A673 (cell line): ENCODE measurements around the gene TEX44. TPM values are rescaled to one million over a fixed set of nuclear protein-coding genes. Genes with fewer than 3 reads are reported as not detected.

Experiments
- BruUV-seq: library from RNA; stranded (reverse); fragments of 400-500 nt; replicated peaks from 2 replicates; lab custom pipeline; 2021; lab: Mats Ljungman, UMichigan
- CTCF ChIA-PET: fragments of 300-600 bp; sonication (Branson Sonifier 250); formaldehyde crosslinking; loops from one replicate; lab custom pipeline; 2022; ENCODE audit warnings: antibody characterized with exemption; lab: Charles Lee
- POLR2A ChIA-PET: fragments of 300-600 bp; sonication (Branson Sonifier 250); formaldehyde crosslinking; loops from one replicate; lab custom pipeline; 2022; ENCODE audit warnings: antibody characterized with exemption; ENCODE audit not compliant: low non-redundant PET; lab: Charles Lee
- DNase-seq: peaks from one replicate; pipeline ENCODE4 v3.0.0-alpha.2; 2015; ENCODE audit warnings: low spot score
- H3K27ac ChIP-seq: fragments of 200-600 bp; sonication (generic); 2 replicates; pipeline ENCODE4 v1.5.1; 2016; ENCODE audit warnings: mixed run types, low read depth, mild to moderate bottlenecking, mixed read lengths, antibody characterized with exemption, low read length; ENCODE audit not compliant: poor library complexity, severe bottlenecking
- H3K27me3 ChIP-seq: fragments of 200-600 bp; sonication (generic); replicated peaks from 2 replicates; pipeline ENCODE4 v1.6.1; 2017; ENCODE audit warnings: mixed run types, low read depth, mild to moderate bottlenecking, mixed read lengths, antibody characterized with exemption, low read length; ENCODE audit not compliant: insufficient read depth, poor library complexity
- H3K36me3 ChIP-seq: fragments of 200-600 bp; sonication (generic); 2 replicates; pipeline ENCODE4 v1.6.1; 2016; ENCODE audit warnings: mixed run types, mild to moderate bottlenecking, mixed read lengths, antibody characterized with exemption, low read length; ENCODE audit not compliant: insufficient read depth, poor library complexity, severe bottlenecking
- H3K4me1 ChIP-seq: fragments of 200-600 bp; sonication (generic); 2 replicates; pipeline ENCODE4 v1.6.1; 2017; ENCODE audit warnings: mixed run types, mild to moderate bottlenecking, mixed read lengths, antibody characterized with exemption, low read length; ENCODE audit not compliant: insufficient read depth, poor library complexity, severe bottlenecking
- H3K4me3 ChIP-seq: fragments of 200-600 bp; sonication (generic); 2 replicates; pipeline ENCODE4 v1.5.1; 2016; ENCODE audit warnings: low read depth, mixed run types, mild to moderate bottlenecking, mixed read lengths, low read length; ENCODE audit not compliant: poor library complexity, severe bottlenecking
- H3K9me3 ChIP-seq: fragments of 200-600 bp; sonication (generic); 2 replicates; pipeline ENCODE4 v1.6.1; 2016; ENCODE audit warnings: mixed run types, low read depth, mild to moderate bottlenecking, mixed read lengths, antibody characterized with exemption, low read length; ENCODE audit not compliant: poor library complexity, severe bottlenecking
- EZH2 ChIP-seq: fragments of 200-600 bp; sonication (generic); IDR thresholded peaks from 2 replicates; pipeline ENCODE4 v1.6.1; 2017; ENCODE audit warnings: borderline replicate concordance, low read depth, mild to moderate bottlenecking, mixed read lengths, antibody characterized with exemption, low read length; ENCODE audit not compliant: poor library complexity, severe bottlenecking
- intact Hi-C: fragments of 100-400 bp; cut with micrococcal nuclease; formaldehyde crosslinking; loops from one replicate; pipeline ENCODE4 v1.10.0; 2022; ENCODE audit not compliant: unreplicated experiment
- total RNA-seq: library from RNA; stranded (reverse); gene quantifications from 2 replicates; pipeline ENCODE4 v1.2.3, GENCODE V29; 2021
- TF ChIP-seq, protein P1 (sequence below): fragments of 300-800, 200-600 bp; sonication (generic); conservative IDR thresholded peaks from 2 replicates; pipeline ENCODE4 v1.5.1; 2017; ENCODE audit warnings: low read depth, mild to moderate bottlenecking, antibody characterized with exemption, low read length, moderate library complexity, mixed read lengths

The TEX44 gene
- total RNA-seq, 1 experiment from 2014 or later, result not detected

DNA sequence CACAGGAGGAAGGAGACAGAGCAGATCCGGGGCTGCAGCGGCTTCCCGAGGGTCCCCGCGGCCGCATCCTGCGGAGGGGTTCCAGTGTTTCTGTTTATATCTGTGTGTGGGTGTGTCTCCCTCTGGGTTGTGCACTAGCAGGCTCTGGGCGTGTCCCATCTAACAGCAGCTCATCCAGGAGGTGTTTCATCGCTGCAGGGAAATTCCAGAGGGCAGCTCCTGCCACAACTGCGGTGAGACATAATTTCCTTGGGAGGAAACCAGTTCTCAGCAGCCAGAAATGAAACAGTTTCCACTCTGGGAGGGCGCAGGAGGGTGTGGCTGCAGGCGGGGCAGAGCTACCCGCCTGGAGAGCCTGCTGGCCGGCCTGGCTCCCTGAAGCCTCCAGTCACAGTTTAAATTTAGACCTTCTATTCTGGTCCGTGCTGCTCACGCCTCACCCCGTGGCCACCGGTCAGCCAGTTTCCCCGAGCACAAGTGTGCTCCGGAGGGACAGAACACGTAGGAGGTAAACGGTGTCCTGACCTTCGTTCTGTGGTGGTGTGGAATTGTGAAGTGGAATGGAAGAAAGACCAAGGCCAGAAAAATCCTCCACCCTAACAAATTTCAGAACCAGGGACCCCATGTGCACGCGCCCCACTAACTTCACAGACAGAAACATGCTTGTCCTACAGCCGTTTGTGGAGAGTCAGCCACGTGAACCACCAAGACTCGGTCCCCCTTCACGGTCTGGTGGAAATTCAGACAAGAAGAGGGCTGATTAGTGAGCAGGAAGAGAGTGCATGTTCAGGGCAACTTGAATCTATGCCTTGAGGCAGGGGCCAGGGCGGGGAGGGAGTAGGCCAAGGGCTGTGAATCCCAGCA lies 50.2 kb downstream of the TEX44 start:
- Histone ChIP-seq H3K27me3 (no peaks in the 10 kb centered on the region), H3K36me3 (no peaks in the 10 kb centered on the region), H3K27ac (no peak overlapping the region), H3K4me1 (no peaks in the 10 kb centered on the region), H3K9me3 (no peaks in the 10 kb centered on the region), H3K4me3 (peak overlapping the region; percentile 10)
- DNase-seq, result peak; percentile 56
- no TSS peak for BruUV-seq
- TF ChIP-seq, protein P1, sequence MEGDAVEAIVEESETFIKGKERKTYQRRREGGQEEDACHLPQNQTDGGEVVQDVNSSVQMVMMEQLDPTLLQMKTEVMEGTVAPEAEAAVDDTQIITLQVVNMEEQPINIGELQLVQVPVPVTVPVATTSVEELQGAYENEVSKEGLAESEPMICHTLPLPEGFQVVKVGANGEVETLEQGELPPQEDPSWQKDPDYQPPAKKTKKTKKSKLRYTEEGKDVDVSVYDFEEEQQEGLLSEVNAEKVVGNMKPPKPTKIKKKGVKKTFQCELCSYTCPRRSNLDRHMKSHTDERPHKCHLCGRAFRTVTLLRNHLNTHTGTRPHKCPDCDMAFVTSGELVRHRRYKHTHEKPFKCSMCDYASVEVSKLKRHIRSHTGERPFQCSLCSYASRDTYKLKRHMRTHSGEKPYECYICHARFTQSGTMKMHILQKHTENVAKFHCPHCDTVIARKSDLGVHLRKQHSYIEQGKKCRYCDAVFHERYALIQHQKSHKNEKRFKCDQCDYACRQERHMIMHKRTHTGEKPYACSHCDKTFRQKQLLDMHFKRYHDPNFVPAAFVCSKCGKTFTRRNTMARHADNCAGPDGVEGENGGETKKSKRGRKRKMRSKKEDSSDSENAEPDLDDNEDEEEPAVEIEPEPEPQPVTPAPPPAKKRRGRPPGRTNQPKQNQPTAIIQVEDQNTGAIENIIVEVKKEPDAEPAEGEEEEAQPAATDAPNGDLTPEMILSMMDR, result no peak
- TF ChIP-seq EZH2, result no peak
- intact Hi-C loops, result no loop called here
- POLR2A ChIA-PET, result no interaction called here
- CTCF ChIA-PET, result no interaction called here

GRCh38 chr2:231643495-231643888 lies 50.8 kb downstream of the TEX44 start:
- TF ChIP-seq EZH2, result no peak
- TF ChIP-seq, protein P1, result no peak
- no peaks in the 10 kb centered on the region for H3K36me3 ChIP-seq
- no peaks in the 10 kb centered on the region for H3K4me1 ChIP-seq
- CTCF ChIA-PET, result no interaction called here
- POLR2A ChIA-PET, result no interaction called here
- no peaks in the 10 kb centered on the region for H3K27me3 ChIP-seq
- H3K4me3 ChIP-seq, result no peak overlapping the region
- no peak overlapping the region for H3K27ac ChIP-seq
- DNase-seq, result no peak
- H3K9me3 ChIP-seq, result no peaks in the 10 kb centered on the region
- BruUV-seq, result no TSS peak
- intact Hi-C loops, result no loop called here

Other genes with a start within 250 kb of the TEX44 start
- 0.09 TPM in 1 of 2 replicates, not detected in the other for gene B3GNT7, start 197.2 kb upstream of the TEX44 start, total RNA-seq
- gene NCL, start 128.4 kb upstream of the TEX44 start, total RNA-seq, result 1,186 and 1,328 TPM in 2 replicates
- not detected in 2 replicates for gene NMUR1, start 62.4 kb upstream of the TEX44 start, total RNA-seq
- gene PTMA, start 115.7 kb downstream of the TEX44 start, total RNA-seq, result 1,708 and 1,722 TPM in 2 replicates
- 19.7 and 27.3 TPM in 2 replicates for gene PDE6D, start 188.4 kb downstream of the TEX44 start, total RNA-seq
- 64.1 and 66.5 TPM in 2 replicates for gene COPS7B, start 193.6 kb downstream of the TEX44 start, total RNA-seq